HG02642 (cell line): Measurements from ENCODE around the gene ATF7IP.
"Not testable (repeated sequence)": the region's sequence is repeated elsewhere in the genome, so short reads cannot be mapped to it uniquely, and the experiment has no call there.

Source experiments
- ATAC-seq: cut with Tn5 transposase; IDR thresholded peaks from one replicate; pipeline ENCODE4 v1.9.1; 2021; ENCODE audit warnings: mild to moderate bottlenecking; ENCODE audit not compliant: unreplicated experiment, poor library complexity

The ATF7IP gene

DNA sequence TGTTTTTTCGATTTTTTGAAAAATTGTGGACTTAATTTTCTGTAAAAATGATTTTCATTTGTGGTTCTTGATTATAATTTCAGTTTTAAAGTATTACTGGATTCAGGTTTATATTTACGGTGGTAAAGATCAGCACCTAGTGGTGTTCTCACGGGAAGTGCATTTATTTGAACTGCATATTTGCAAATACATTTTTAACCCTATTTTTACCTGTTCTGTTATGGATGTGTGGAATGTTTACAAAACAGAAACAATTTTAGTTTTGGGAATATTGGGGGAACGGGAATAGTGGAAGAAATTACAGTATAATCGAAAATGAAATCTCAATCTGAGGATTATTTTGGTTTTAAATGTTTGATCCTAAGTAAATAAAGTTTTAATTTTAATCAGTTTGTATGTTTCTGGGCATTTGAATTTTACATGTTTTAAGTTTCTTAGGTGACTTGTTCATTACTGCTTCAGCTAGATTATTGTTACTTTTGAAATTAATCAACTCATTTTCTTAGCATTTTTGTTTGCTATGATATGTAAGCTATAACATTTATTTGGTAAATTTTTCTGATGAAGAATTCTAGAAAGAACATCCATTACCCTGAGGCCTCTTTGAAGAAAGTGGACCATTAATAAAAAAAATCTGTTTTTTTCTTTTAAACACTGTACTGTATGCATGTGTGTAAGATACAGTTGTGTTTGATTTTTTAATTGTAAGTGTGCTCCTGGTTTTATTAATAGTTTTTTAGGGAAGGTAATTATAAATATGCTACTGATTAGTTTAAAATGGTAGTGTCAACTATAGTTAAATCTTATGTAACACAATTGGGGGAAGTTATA, 942 bp downstream of the ATF7IP start:
- no peak for ATAC-seq

- ATAC-seq = peak; percentile 36
Measured at GRCh38 chr12:14367040-14367661, 1.7 kb downstream of the ATF7IP start.

- no peak for ATAC-seq
Measured at GRCh38 chr12:14369311-14369710, 3.8 kb downstream of the ATF7IP start.

GRCh38 chr12:14373217-14373616, 7.7 kb downstream of the ATF7IP start:
- no peak for ATAC-seq

DNA sequence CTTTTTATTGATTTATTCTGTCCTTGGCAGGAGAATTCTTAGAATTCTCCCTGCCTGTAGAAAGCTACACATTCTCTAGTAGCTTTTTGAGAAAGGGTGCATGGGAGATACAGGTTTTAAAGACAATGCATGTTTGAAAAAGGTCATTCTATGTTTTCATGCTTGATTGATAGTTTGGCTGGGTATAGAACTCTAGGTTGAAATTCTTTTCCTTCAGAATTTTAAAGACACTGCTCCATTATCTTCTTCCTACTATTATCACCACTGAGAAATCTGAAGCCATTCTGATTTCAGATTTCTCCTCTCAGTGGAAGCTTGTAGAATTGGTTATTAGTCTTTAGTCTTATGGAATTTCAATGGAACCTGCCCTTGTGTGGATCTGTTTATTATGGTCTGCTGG, 14.0 kb downstream of the ATF7IP start:
- ATAC-seq = no peak

DNA sequence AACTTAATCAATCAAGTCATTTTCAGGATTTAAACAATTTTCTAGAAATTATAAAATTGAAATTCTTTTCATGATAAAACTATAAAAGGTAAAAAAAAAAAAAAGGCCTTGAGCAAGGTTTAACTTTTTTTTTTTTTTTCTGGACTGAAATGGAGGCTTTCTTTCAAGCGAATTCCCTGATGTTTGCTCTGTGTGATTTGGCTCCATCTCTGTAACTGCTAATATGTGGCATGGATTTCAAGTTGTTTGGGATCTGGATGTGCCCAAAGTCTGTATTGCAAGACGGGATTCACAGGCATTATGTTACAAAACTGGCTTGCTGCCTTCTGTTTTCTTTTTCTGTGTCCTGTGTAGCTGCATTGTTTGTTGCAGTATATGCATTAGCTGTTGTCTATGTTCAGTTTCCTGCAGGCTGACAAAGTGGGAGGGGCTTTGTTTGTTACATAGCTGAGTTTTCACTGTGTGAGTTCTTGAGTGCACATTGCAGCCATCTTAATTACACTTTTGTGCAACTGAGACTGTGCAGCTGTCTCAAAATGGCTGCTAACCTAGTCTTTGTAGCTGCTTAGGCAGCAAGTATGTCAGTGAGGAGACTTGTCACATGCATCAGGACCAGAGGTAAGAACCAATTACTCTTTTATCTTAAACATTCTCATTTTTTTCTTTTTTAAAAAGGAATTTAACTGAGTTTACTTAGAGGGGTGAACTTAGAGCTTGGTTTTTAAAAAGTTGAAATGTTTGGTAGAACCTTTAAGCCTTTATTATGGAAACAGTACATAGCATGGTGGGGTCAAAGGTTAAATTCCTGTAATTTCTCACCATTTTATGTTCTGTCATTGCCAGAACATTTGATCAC, 19.5 kb downstream of the ATF7IP start:
- peak; percentile 98 for ATAC-seq

DNA sequence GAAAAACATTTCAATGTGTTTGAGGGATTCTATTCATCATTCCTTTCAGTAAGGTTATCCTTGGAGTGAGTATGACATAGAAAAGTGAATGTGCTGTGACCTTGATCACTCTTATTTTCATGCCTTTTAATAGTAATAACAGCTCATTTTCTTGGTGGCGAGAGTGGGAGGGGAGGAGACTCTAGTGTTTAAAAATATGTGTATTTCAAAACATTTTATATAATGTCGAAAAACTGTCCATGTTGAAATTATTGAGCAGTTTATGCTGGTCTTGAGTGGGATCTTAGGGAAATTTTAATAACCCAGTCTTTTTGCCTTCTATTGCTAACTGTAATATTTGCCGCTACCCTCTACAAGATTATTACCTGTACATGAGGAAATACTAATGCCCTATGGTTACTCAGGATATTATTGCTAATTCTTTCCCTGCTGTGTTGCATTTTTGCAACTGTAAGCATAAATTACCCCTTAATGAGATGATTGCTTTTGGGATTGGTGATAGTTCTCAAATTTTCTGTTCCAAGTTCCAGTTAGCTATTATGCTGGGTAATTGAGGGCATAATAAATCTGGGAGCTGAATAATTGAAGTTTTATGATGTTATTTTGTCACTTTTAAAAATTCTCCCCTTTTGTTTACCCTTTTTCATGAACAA, 21.9 kb downstream of the ATF7IP start:
- no peak for ATAC-seq

GRCh38 chr12:14390449-14390848, 25.0 kb downstream of the ATF7IP start:
- ATAC-seq = no peak

- no peak for ATAC-seq
Measured at GRCh38 chr12:14390870-14391530, 25.5 kb downstream of the ATF7IP start.

GRCh38 chr12:14393751-14394150, 28.3 kb downstream of the ATF7IP start:
- no peak for ATAC-seq

DNA sequence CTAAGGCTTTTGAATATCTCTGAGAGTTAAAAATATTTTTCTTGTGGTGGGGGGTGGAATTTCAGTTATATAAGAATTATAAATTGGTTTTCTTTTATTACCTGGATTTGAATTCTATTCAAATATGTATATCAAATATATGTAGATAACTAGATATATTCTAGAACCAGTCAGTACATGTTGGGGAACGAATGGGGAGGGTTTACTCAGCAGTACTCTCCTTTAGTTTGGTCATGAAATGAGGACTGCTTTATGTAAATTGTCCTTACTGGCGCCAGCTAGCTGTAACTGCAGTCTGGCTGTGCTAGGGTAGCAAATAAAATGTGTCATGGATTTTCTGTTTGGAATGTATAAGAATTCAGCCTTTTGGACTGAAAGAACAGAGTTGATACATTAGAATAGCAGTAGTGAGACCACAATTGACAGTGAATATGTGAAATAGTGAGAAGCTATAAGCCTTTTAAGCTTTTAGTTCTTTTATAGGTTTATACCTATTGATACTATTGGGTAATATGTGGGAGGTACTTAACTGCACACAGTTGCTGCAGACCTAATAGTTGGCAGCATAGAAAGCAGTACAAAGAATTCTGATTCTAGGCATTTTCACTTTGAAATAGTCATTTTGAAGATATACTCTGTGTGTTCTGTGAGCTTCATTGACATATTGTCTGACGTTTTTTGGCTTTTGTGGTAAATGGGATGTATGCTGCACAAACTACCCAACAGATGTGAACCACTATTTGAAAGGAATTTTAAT, 29.0 kb downstream of the ATF7IP start:
- peak; percentile 79 for ATAC-seq

GRCh38 chr12:14395074-14395778, 29.7 kb downstream of the ATF7IP start:
- ATAC-seq = peak; percentile 56

GRCh38 chr12:14396071-14396470, 30.6 kb downstream of the ATF7IP start:
- ATAC-seq = peak; percentile 57

DNA sequence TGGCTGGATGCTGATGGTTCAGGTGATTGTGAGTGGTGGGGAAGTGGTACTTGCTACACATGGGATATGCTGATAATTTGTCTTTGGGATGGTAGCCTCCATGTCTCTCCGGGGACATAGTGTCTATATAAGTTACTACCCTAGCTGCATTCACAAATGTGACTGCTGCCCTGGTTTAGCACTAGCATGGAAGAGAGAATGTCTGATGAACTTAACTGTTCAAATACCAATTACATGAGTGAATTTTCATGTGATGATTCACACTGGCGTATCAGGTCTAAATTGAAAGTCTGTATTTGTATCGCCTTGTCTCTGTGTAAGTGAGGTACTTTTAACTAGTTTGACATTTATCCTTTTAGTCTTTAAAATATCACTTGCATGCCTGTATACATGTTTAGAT, 34.4 kb downstream of the ATF7IP start:
- no peak for ATAC-seq

DNA sequence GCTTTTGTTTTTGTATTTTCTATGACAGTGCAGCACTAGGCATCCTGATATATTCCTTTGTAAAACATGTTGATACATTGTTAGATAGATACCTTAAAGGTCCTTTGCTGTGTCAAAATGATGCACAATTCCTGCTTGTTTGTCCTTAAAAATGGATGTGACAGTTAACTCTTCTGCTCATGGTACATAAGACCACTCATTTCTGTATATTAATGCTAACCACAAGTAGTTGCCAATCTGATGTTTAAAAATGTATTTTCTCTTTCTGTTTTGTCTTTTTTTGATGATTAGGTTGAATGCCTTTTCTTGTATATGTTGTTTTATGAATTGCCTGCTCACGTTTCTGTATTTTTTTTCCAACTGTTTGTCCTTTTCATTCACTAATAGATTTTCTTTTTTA, 35.1 kb downstream of the ATF7IP start:
- no peak for ATAC-seq

DNA sequence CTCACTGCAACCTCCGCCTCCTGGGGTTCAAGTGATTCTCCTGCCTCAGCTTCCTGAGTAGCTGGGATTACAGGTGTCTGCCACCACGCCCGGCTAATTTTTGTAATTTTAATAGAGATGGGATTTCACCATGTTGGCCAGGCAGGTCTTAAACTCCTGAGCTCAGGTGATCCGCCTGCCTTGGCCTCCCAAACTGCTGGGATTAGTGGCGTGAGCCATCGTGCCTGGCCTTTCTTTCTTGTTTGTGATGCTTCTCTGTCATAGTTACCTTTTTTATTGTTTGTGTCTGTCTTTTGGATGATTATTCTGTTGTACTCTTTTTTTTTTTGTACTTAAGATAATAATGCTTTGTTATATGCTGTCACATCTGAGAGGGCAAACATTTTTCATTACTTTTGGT, 35.8 kb downstream of the ATF7IP start:
- not testable (repeated sequence) for ATAC-seq

GRCh38 chr12:14402697-14403096, 37.2 kb downstream of the ATF7IP start:
- ATAC-seq = no peak

DNA sequence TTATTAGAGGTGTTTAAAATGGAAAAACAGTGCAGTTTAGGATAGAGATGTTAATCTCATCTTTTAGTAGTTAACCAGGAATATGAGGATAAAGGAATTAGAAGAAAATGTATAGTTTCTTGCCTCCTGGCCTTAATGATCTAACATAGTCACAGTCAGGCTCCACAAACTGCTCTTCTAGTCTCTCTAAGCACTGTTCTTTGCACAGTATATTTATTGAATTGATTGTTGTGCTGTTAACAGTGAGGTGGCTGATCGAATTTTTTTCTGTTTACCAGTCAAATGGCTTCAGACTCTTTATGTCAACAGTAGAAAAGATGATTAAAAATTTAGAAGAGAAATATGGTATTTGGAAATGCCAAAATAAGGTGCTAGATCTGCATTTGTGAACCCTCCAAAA, 37.8 kb downstream of the ATF7IP start:
- ATAC-seq = no peak
